GM10266 (cell line): ENCODE measurements around the gene PLA2G2C.
A peak's percentile ranks its signal among the peaks of the same experiment; 100 is the strongest.

Experiments
- DNase-seq: peaks from one replicate; pipeline ENCODE4 v3.0.0; 2012; ENCODE audit errors: extremely low spot score
- CTCF ChIP-seq: IDR thresholded peaks from 2 replicates; pipeline ENCODE4 v1.5.1; 2012; ENCODE audit warnings: mild to moderate bottlenecking, low read depth; ENCODE audit not compliant: control insufficient read depth, insufficient read depth; ENCODE audit errors: missing control alignments

Gene PLA2G2C

GRCh38 chr1:20153000-20153418, 33.3 kb downstream of the PLA2G2C start:
- DNase-seq = no peak

GRCh38 chr1:20152599-20152930, 33.8 kb downstream of the PLA2G2C start:
- no peak for TF ChIP-seq CTCF
- DNase-seq = no peak

More at GRCh38 chr1:20153000-20153418, 33.3 kb downstream of the PLA2G2C start:
- TF ChIP-seq CTCF = no peak

- peak; percentile 87 for DNase-seq
- TF ChIP-seq CTCF = peak; percentile 88
Observed at GRCh38 chr1:20151906-20152598, 34.3 kb downstream of the PLA2G2C start.

GRCh38 chr1:20150969-20151368, 35.3 kb downstream of the PLA2G2C start:
- DNase-seq = no peak
- no peak for TF ChIP-seq CTCF

- DNase-seq = no peak
- no peak for TF ChIP-seq CTCF
Observed at GRCh38 chr1:20150326-20150705, 36.0 kb downstream of the PLA2G2C start.

- no peak for TF ChIP-seq CTCF
- DNase-seq = no peak
Observed at GRCh38 chr1:20149601-20150325, 36.6 kb downstream of the PLA2G2C start.

GRCh38 chr1:20148571-20149500, 37.5 kb downstream of the PLA2G2C start:
- TF ChIP-seq CTCF = no peak
- no peak for DNase-seq
